ENCODE measurements around the gene ANKRD23.

Gene ANKRD23

DNA sequence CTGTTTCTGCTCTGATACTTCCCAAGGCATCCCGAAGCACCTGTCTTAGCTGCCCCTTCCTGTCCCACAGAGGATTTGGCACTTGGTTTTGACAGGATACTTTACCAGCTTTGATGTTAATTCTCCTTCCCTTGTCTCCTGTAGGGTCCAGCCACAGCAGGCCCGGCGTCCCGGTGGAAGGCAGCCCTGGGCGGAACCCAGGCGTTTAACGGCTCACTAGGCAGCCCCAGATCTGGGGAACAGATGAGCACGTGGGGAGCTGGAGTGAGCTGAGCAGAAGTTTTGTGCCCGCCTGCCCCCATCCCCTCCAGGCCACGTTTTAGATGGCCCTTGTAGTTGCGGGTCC is 11.4 kb downstream of the ANKRD23 start:
- peak overlapping the region; percentile 88 for H3K27ac ChIP-seq (ENCODE audit: low read depth, low read length)
- no peaks in the 10 kb centered on the region for H3K9me3 ChIP-seq (ENCODE audit: control insufficient read depth, insufficient read depth, low read length)
- H3K4me3 ChIP-seq (ENCODE audit: low read depth, low read length), result 0 out of 2 replicates have a peak overlapping the region, but pooled peaks have one; percentile 28
- H3K9ac ChIP-seq (ENCODE audit: low read depth, low read length), result no peak overlapping the region
- H3K27me3 ChIP-seq (ENCODE audit: control insufficient read depth, insufficient read depth, low read length), result no peaks in the 10 kb centered on the region
- H3K36me3 ChIP-seq (ENCODE audit: control insufficient read depth, insufficient read depth, low read length), result peaks cover 68% of the 10 kb centered on the region
- peaks cover 19% of the 10 kb centered on the region for H3K4me1 ChIP-seq (ENCODE audit: control insufficient read depth, insufficient read depth, low read length)

DNA sequence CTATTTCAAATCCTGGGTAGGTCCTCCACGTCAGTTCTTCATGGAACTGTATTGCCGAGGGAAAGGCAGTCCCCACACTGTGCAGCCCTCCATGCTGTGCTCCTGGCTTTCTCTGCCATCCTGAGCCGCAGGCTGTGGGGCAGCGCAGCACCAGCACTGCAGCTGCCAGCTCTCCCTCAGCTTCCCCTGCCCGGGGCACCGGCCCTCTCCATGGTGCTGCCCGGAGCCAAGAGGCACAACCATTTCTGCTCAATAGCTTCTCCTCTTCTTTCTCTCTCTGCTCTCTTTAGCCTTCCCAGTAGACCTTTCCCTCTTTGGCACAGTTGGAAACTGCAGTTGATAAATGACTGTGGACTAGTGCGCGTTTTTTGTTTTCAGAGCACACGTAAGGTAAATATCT is 12.1 kb downstream of the ANKRD23 start:
- Histone ChIP-seq H3K36me3 (ENCODE audit: control insufficient read depth, insufficient read depth, low read length) (peaks cover 69% of the 10 kb centered on the region), H3K9me3 (ENCODE audit: control insufficient read depth, insufficient read depth, low read length) (no peaks in the 10 kb centered on the region), H3K9ac (ENCODE audit: low read depth, low read length) (no peak overlapping the region), H3K4me1 (ENCODE audit: control insufficient read depth, insufficient read depth, low read length) (peaks cover 19% of the 10 kb centered on the region), H3K4me3 (ENCODE audit: low read depth, low read length) (no peak overlapping the region), H3K27me3 (ENCODE audit: control insufficient read depth, insufficient read depth, low read length) (no peaks in the 10 kb centered on the region), H3K27ac (ENCODE audit: low read depth, low read length) (peak overlapping the region; percentile 88)

- no peak overlapping the region for H3K27ac ChIP-seq (ENCODE audit: low read depth, low read length)
- H3K4me3 ChIP-seq (ENCODE audit: low read depth, low read length), result no peak overlapping the region
- H3K36me3 ChIP-seq (ENCODE audit: control insufficient read depth, insufficient read depth, low read length), result peaks cover 84% of the 10 kb centered on the region
- no peaks in the 10 kb centered on the region for H3K9me3 ChIP-seq (ENCODE audit: control insufficient read depth, insufficient read depth, low read length)
- no peak overlapping the region for H3K9ac ChIP-seq (ENCODE audit: low read depth, low read length)
- no peaks in the 10 kb centered on the region for H3K27me3 ChIP-seq (ENCODE audit: control insufficient read depth, insufficient read depth, low read length)
- peaks cover 19% of the 10 kb centered on the region for H3K4me1 ChIP-seq (ENCODE audit: control insufficient read depth, insufficient read depth, low read length)
Observed at GRCh38 chr2:96830044-96830562, 13.7 kb downstream of the ANKRD23 start.

- H3K4me3 ChIP-seq (ENCODE audit: low read depth, low read length), result no peak overlapping the region
- peaks cover 19% of the 10 kb centered on the region for H3K4me1 ChIP-seq (ENCODE audit: control insufficient read depth, insufficient read depth, low read length)
- H3K27me3 ChIP-seq (ENCODE audit: control insufficient read depth, insufficient read depth, low read length), result no peaks in the 10 kb centered on the region
- H3K9me3 ChIP-seq (ENCODE audit: control insufficient read depth, insufficient read depth, low read length), result no peaks in the 10 kb centered on the region
- H3K36me3 ChIP-seq (ENCODE audit: control insufficient read depth, insufficient read depth, low read length), result peaks cover 87% of the 10 kb centered on the region
- no peak overlapping the region for H3K9ac ChIP-seq (ENCODE audit: low read depth, low read length)
- H3K27ac ChIP-seq (ENCODE audit: low read depth, low read length), result no peak overlapping the region
Observed at GRCh38 chr2:96828874-96829273, 14.9 kb downstream of the ANKRD23 start.

- Histone ChIP-seq H3K27ac (ENCODE audit: low read depth, low read length) (no peak overlapping the region), H3K36me3 (ENCODE audit: control insufficient read depth, insufficient read depth, low read length) (peaks cover 87% of the 10 kb centered on the region), H3K27me3 (ENCODE audit: control insufficient read depth, insufficient read depth, low read length) (no peaks in the 10 kb centered on the region), H3K9me3 (ENCODE audit: control insufficient read depth, insufficient read depth, low read length) (no peaks in the 10 kb centered on the region), H3K4me1 (ENCODE audit: control insufficient read depth, insufficient read depth, low read length) (peaks cover 17% of the 10 kb centered on the region), H3K4me3 (ENCODE audit: low read depth, low read length) (no peak overlapping the region), H3K9ac (ENCODE audit: low read depth, low read length) (no peak overlapping the region)
Observed at GRCh38 chr2:96828436-96828835, 15.4 kb downstream of the ANKRD23 start.

- H3K36me3 ChIP-seq (ENCODE audit: control insufficient read depth, insufficient read depth, low read length), result peaks cover 89% of the 10 kb centered on the region
- H3K27me3 ChIP-seq (ENCODE audit: control insufficient read depth, insufficient read depth, low read length), result no peaks in the 10 kb centered on the region
- H3K9me3 ChIP-seq (ENCODE audit: control insufficient read depth, insufficient read depth, low read length), result no peaks in the 10 kb centered on the region
Observed at GRCh38 chr2:96826546-96827278, 17.1 kb downstream of the ANKRD23 start.

GRCh38 chr2:96825057-96825456 is 18.8 kb downstream of the ANKRD23 start:
- Histone ChIP-seq H3K36me3 (ENCODE audit: control insufficient read depth, insufficient read depth, low read length) (peaks cover 76% of the 10 kb centered on the region), H3K27me3 (ENCODE audit: control insufficient read depth, insufficient read depth, low read length) (no peaks in the 10 kb centered on the region), H3K9me3 (ENCODE audit: control insufficient read depth, insufficient read depth, low read length) (no peaks in the 10 kb centered on the region), H3K9ac (ENCODE audit: low read depth, low read length) (no peak overlapping the region), H3K27ac (ENCODE audit: low read depth, low read length) (no peak overlapping the region), H3K4me3 (ENCODE audit: low read depth, low read length) (no peak overlapping the region), H3K4me1 (ENCODE audit: control insufficient read depth, insufficient read depth, low read length) (peaks cover 6% of the 10 kb centered on the region; the same call in 1 of the 2 replicates)

More at GRCh38 chr2:96826546-96827278, 17.1 kb downstream of the ANKRD23 start:
- Histone ChIP-seq H3K4me3 (ENCODE audit: low read depth, low read length) (no peak overlapping the region), H3K9ac (ENCODE audit: low read depth, low read length) (no peak overlapping the region), H3K27ac (ENCODE audit: low read depth, low read length) (no peak overlapping the region), H3K4me1 (ENCODE audit: control insufficient read depth, insufficient read depth, low read length) (no peaks in the 10 kb centered on the region)

DNA sequence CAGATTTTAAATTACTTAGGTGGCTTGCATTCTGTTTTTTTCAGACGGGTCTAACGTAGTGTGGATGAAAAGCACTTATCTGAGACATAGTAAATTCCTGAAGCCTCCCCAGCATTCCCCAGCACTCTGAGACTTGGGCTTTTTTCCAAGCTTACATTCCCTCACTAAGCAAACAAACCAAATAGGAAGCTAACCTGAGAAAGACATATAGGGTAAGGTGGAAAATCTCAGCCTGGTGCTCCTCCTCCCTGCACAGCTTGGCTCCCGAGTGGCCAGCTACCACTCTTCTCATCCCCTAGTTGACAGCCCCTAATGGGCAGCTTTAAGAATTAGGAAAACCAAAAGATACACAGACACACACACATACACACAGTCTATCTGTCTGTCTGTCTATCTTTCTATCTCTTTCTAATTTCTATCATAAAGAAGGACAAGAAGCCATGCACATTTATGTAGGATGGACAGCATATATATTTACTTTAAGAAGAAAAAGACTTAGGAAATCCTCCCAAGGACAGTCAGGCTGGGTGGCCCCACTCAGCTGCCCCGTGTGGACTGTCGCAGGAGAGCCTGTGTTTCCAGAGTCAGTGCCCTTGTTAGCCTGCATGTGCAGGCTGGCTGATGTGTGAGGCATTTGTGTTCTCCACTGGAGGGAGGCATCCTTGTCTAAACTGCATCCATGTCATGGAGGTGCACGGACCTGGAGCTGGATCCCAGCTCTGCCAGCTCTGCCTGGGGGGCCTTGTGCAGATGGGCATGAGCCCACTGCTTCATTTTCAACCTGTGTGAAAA is 19.5 kb downstream of the ANKRD23 start:
- Histone ChIP-seq H3K9me3 (ENCODE audit: control insufficient read depth, insufficient read depth, low read length) (no peaks in the 10 kb centered on the region), H3K27me3 (ENCODE audit: control insufficient read depth, insufficient read depth, low read length) (no peaks in the 10 kb centered on the region), H3K4me1 (ENCODE audit: control insufficient read depth, insufficient read depth, low read length) (peaks cover 6% of the 10 kb centered on the region; the same call in 1 of the 2 replicates), H3K36me3 (ENCODE audit: control insufficient read depth, insufficient read depth, low read length) (peaks cover 75% of the 10 kb centered on the region), H3K27ac (ENCODE audit: low read depth, low read length) (no peak overlapping the region), H3K4me3 (ENCODE audit: low read depth, low read length) (no peak overlapping the region), H3K9ac (ENCODE audit: low read depth, low read length) (no peak overlapping the region)

DNA sequence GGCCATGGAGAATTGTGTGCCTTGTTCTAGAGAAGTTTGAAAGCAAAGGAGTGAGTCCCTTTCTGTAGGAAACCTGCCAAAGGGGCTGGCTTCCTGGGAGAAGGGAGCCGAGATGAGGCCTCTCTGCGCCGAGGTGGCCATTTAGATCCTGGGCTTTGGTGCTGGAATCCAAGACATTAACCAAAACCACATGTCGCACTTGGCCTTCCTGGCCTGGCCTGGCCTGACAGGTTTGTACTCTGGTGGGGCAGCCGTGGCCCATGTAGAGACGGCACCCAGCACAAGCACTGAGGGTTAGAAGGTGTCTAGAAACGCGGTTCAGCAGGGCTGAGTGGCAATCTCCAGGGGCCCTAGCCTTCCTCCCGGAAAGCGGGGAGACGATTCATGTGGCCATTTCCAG is 20.6 kb downstream of the ANKRD23 start:
- Histone ChIP-seq H3K27me3 (ENCODE audit: control insufficient read depth, insufficient read depth, low read length) (no peaks in the 10 kb centered on the region), H3K9me3 (ENCODE audit: control insufficient read depth, insufficient read depth, low read length) (no peaks in the 10 kb centered on the region), H3K9ac (ENCODE audit: low read depth, low read length) (no peak overlapping the region), H3K27ac (ENCODE audit: low read depth, low read length) (no peak overlapping the region), H3K4me3 (ENCODE audit: low read depth, low read length) (no peak overlapping the region), H3K36me3 (ENCODE audit: control insufficient read depth, insufficient read depth, low read length) (peaks cover 71% of the 10 kb centered on the region), H3K4me1 (ENCODE audit: control insufficient read depth, insufficient read depth, low read length) (peaks cover 6% of the 10 kb centered on the region; the same call in 1 of the 2 replicates)

DNA sequence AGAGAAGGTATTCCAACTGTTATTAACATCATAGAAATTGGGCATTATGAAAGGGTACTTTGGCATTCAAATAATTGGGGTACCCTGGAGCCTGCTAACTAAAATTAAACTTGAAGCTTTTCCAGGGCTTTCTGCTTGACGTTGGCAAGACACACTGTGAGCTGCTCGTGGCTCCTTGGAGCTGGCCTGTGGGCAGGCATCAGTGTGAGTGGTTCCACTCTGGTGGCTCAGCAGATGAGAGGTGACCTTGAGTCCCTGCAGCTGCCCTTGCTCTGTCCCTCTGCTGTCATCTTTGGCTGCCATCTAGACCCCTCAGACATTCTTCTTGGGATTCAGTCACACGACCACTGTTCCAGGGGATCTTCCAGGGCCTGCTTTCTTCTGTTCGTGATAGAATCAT is 21.0 kb downstream of the ANKRD23 start:
- peaks cover 9% of the 10 kb centered on the region for H3K4me1 ChIP-seq (ENCODE audit: control insufficient read depth, insufficient read depth, low read length)
- no peaks in the 10 kb centered on the region for H3K27me3 ChIP-seq (ENCODE audit: control insufficient read depth, insufficient read depth, low read length)
- no peak overlapping the region for H3K9ac ChIP-seq (ENCODE audit: low read depth, low read length)
- no peak overlapping the region for H3K4me3 ChIP-seq (ENCODE audit: low read depth, low read length)
- H3K36me3 ChIP-seq (ENCODE audit: control insufficient read depth, insufficient read depth, low read length), result peaks cover 70% of the 10 kb centered on the region
- H3K9me3 ChIP-seq (ENCODE audit: control insufficient read depth, insufficient read depth, low read length), result no peaks in the 10 kb centered on the region
- no peak overlapping the region for H3K27ac ChIP-seq (ENCODE audit: low read depth, low read length)

DNA sequence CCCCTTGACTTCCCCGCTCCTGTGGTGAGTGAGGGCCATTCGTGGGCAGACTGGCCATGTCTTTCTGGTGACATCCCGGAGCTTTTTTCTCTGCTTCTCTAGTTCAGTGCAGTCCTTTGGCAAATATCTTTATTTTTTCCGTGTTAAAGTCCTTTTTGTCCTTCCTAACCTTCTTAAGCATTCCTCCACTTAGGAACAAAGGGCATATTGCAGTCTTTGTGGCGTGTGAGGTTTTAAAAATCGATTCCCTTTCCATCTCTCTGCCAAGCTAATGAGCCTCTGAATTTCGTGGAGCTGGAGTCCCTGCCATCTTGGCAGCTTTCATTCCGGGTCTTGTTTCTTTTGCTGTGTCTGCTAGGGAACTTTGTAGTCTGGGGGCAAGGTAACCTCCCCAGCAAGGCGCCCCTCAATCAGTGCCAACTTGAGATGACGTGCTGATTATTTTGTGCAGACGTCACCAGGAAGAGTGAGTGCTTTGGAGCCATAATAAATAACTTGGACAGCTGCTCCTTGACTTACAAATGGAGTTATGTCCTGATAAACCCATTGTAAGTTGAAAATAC is 22.6 kb downstream of the ANKRD23 start:
- peaks cover 13% of the 10 kb centered on the region for H3K4me1 ChIP-seq (ENCODE audit: control insufficient read depth, insufficient read depth, low read length)
- no peak overlapping the region for H3K27ac ChIP-seq (ENCODE audit: low read depth, low read length)
- H3K9me3 ChIP-seq (ENCODE audit: control insufficient read depth, insufficient read depth, low read length), result no peaks in the 10 kb centered on the region
- H3K36me3 ChIP-seq (ENCODE audit: control insufficient read depth, insufficient read depth, low read length), result peaks cover 58% of the 10 kb centered on the region
- no peak overlapping the region for H3K4me3 ChIP-seq (ENCODE audit: low read depth, low read length)
- H3K9ac ChIP-seq (ENCODE audit: low read depth, low read length), result no peak overlapping the region
- H3K27me3 ChIP-seq (ENCODE audit: control insufficient read depth, insufficient read depth, low read length), result no peaks in the 10 kb centered on the region
